Naive B cell (primary cell): Measurements from ENCODE around the gene TMEM225B. TPM values are rescaled to one million over a fixed set of nuclear protein-coding genes. Genes with fewer than 3 reads are reported as not detected.
"Not testable (repeated sequence)": the region's sequence is repeated elsewhere in the genome, so short reads cannot be mapped to it uniquely, and the experiment has no call there.

ENCODE experiments used
- ATAC-seq, 2 donors: fragments of 150-1000 bp; cut with Tn5 transposase; 2 replicates each; pipeline ENCODE4 v1.10.0; 2021; ENCODE audit warnings: low read depth in 2 of 2, mild to moderate bottlenecking in 2 of 2, moderate library complexity in 2 of 2
- DNase-seq: peaks from one replicate; pipeline ENCODE4 v3.0.0; 2022
- H3K27ac Mint-ChIP-seq, 6 donors: one replicate each; pipeline ENCODE4 v1.8.0; 2020 to 2022; ENCODE audit warnings: mild to moderate bottlenecking in 6 of 6, mixed read lengths in 6 of 6, moderate library complexity in 5 of 6, inconsistent platforms in 2 of 6
- H3K27me3 Mint-ChIP-seq, 3 donors: one replicate each; pipeline ENCODE4 v1.8.0; 2021 to 2022; ENCODE audit warnings: mixed read lengths in 3 of 3, mild to moderate bottlenecking in 1 of 3
- H3K36me3 Mint-ChIP-seq, 2 donors: one replicate each; pipeline ENCODE4 v1.8.0; 2020 to 2022; ENCODE audit warnings: mixed read lengths in 2 of 2, inconsistent platforms in 1 of 2, mild to moderate bottlenecking in 1 of 2
- H3K4me1 Mint-ChIP-seq, 3 donors: one replicate each; pipeline ENCODE4 v1.8.0; 2020 to 2022; ENCODE audit warnings: mixed read lengths in 3 of 3, inconsistent platforms in 1 of 3, mild to moderate bottlenecking in 1 of 3, moderate library complexity in 1 of 3
- H3K4me3 Mint-ChIP-seq, 8 donors: one replicate each; pipeline ENCODE4 v1.8.0; 2020 to 2022; ENCODE audit warnings: mild to moderate bottlenecking in 8 of 8, mixed read lengths in 8 of 8, moderate library complexity in 8 of 8, inconsistent platforms in 2 of 8
- H3K9me3 Mint-ChIP-seq, 7 donors: one replicate each; pipeline ENCODE4 v1.8.0; 2020 to 2022; ENCODE audit warnings: mixed read lengths in 7 of 7, mild to moderate bottlenecking in 5 of 7, inconsistent platforms in 2 of 7, moderate library complexity in 1 of 7
- polyA plus RNA-seq, 6 donors: library from polyadenylated mRNA; unstranded; fragments of 300-500 nt; fragmentation: Illumina TruSeq; gene quantifications; one replicate each; pipeline ENCODE4 v1.2.3, GENCODE V29; 2021; ENCODE audit warnings: low read depth in 6 of 6

The TMEM225B gene, protein sequence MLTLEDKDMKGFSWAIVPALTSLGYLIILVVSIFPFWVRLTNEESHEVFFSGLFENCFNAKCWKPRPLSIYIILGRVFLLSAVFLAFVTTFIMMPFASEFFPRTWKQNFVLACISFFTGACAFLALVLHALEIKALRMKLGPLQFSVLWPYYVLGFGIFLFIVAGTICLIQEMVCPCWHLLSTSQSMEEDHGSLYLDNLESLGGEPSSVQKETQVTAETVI
- polyA plus RNA-seq = 1 to 10 TPM in 5 of 6 donors, not detected in 1; 1.1 to 2.7 (median 1.3) TPM

DNA sequence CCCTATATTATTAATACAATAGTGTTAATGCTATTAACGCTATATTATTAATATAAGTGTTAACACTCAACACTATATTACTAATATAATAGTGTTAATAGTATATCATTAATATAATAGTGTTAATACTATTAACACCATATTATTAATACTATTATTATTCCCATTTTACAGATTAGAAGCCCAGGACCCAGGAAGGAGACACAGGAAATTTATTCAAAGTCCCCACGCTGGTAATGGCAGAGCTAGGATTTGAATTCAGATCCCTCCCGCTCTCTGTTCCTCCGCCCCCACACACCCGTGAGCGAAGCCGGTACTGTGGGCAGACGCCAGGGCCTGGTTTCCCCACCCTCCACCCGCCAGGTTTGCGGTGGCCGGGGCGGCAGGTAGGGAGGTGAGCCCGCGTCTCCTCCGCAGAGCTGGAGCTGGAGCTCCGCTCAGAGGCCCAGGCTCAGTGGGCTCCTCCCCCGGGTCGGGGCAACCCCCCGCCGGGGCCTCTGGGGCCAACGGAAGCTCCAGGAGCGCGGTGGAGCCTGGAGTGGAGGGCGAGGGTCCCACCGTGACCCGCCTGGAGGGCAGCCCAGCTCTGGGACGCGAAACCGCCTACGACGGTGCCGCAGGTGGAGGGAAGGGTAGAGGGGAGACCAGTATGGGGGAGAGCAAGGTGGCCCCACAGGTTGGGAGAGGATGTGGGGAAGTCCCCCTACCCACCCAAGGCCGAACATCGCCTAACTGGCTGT is at the start of gene TMEM225B:
TMEM225B (plus strand) TSS at position 506 of the 740 bp plus-strand sequence. CDS start 6,122 bp downstream, outside the sequence.
- no peak for ATAC-seq
- DNase-seq = no peak
- no peaks in the 10 kb centered on the region for H3K36me3 Mint-ChIP-seq
- no peaks in the 10 kb centered on the region for H3K4me1 Mint-ChIP-seq
- no peaks in the 10 kb centered on the region for H3K9me3 Mint-ChIP-seq
- no peak within 1 kb of the TSS for H3K4me3 Mint-ChIP-seq
- H3K27me3 Mint-ChIP-seq = no peaks in the 10 kb centered on the region
- no peak within 1 kb of the TSS for H3K27ac Mint-ChIP-seq

DNA sequence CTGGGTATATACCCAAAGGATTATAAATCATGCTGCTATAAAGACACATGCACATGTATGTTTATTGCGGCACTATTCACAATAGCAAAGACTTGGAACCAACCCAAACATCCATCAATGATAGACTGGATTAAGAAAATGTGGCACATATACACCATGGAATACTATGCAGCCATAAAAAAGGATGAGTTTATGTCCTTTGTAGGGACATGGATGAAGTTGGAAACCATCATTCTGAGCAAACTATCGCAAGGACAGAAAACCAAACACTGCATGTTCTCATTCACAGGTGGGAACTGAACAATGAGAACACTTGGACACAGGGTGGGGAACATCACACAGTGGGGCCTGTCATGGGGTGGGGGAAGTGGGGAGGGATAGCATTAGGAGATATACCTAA is 48.5 kb upstream of the TMEM225B start:
- H3K4me3 Mint-ChIP-seq = peak overlapping the region in 1 of 8 donors; percentile 79
- not testable (repeated sequence) for DNase-seq

DNA sequence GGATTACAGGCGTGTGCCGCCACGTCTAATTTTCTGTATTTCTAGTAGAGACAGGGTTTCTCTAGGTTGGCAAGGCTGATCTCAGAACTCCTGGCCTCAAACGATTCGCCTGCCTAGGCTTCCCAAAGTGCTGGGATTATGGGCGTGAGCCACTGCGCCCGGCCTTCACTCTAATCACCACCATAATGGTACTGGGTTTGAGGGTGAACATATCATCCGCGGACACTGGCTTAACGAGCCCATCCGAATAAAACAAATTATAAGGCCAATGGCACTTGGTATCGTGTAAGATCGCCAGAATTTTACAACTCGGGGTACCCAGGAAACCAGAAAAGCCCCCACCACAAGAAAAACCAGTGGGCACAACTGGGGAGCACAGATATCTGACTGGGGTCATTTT is 46.7 kb upstream of the TMEM225B start:
- DNase-seq = no peak
- H3K27me3 Mint-ChIP-seq = no peaks in the 10 kb centered on the region
- ATAC-seq = peak in 1 of 2 donors; percentile 4
- peak overlapping the region; percentile 90 to 99 (median 95) for H3K4me3 Mint-ChIP-seq
- peaks cover 8 to 18% of the 10 kb centered on the region in 2 donors for H3K36me3 Mint-ChIP-seq
- H3K4me1 Mint-ChIP-seq = peaks cover 17 to 44% (median 33%) of the 10 kb centered on the region in 3 donors
- peaks cover 0 to 3% (median 0%) of the 10 kb centered on the region in 7 donors for H3K9me3 Mint-ChIP-seq
- H3K27ac Mint-ChIP-seq = peak overlapping the region; percentile 95 to 99 (median 97)

More for the DNA sequence above, 48.5 kb upstream of the TMEM225B start:
- Mint-ChIP-seq H3K36me3 (peaks cover 8 to 13% of the 10 kb centered on the region in 2 donors), H3K4me1 (peaks cover 14 to 35% (median 22%) of the 10 kb centered on the region in 3 donors), H3K27ac (peak overlapping the region in 1 of 6 donors; percentile 38)
- not testable (repeated sequence) for ATAC-seq, H3K9me3 Mint-ChIP-seq, H3K27me3 Mint-ChIP-seq

DNA sequence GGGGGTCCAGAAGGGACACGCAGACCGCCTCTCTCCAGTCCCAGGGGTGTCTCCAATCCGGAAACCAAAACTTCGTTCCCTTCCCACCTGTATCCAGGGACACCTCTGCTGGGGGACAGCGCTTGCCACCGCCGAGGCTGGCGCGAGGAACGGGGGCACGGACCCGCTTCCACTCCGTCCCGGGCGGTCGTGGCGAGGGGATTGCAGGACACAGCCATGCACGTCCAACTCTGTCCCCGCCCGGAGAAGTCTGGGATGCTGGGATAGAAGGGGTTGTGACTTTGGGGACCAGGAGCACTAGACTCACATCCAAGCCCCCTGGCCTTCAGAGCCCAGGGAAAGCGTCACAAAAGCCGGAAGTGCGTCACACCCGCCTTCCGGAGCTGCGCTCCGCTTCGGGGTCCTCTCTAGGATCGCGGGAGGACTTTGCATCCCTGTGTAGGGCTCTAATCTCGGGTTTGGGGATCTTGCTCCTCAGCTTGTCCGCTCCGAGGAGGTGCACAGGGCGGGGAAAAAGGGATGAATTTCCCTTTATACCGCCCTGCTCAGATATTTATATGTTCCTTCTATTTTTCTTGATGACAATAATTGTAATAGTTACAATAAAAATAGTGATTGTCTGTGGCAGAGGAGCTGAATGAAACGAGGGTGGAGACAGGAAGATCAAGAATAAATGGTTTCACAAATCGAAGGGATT is 46.2 kb upstream of the TMEM225B start, which contains the start of gene FAM200A:
FAM200A (minus strand) TSS at position 348 of the 697 bp plus-strand sequence. CDS start 3,707 bp downstream, outside the sequence.
- H3K9me3 Mint-ChIP-seq = peaks cover 0 to 3% (median 0%) of the 10 kb centered on the region in 7 donors
- peak within 1 kb of the TSS; percentile 95 to 99 (median 97) for H3K27ac Mint-ChIP-seq
- peaks cover 8 to 13% of the 10 kb centered on the region in 2 donors for H3K36me3 Mint-ChIP-seq
- ATAC-seq (peak; percentile 100), DNase-seq (peak; percentile 80)
- no peaks in the 10 kb centered on the region for H3K27me3 Mint-ChIP-seq
- peak within 1 kb of the TSS; percentile 90 to 99 (median 95) for H3K4me3 Mint-ChIP-seq
- peaks cover 17 to 49% (median 33%) of the 10 kb centered on the region in 3 donors for H3K4me1 Mint-ChIP-seq

DNA sequence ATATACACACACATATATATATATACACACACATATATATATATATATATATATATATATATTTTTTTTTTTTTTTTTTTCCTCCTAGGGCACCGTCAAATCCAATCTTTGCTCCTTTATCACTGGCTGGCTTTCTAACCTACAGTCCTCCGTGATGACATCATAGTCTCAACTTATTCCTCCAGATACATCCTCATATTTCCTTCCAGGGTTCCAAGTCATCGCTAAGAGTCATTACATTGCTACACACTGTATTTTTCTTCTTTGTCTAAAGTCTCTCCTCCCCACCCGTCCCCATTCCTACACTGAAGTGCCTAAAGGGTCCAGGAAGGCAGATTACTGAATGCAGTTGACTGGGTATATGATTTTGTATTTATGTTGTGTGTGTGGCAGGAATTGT is 45.0 kb upstream of the TMEM225B start:
- peak overlapping the region in 5 of 8 donors; percentile 12 to 98 (median 56) for H3K4me3 Mint-ChIP-seq
- H3K36me3 Mint-ChIP-seq = peaks cover 9 to 12% of the 10 kb centered on the region in 2 donors
- H3K27ac Mint-ChIP-seq = peak overlapping the region in 2 of 6 donors; percentile 17 to 71
- H3K27me3 Mint-ChIP-seq = no peaks in the 10 kb centered on the region
- DNase-seq (no peak), ATAC-seq (no peak)
- peaks cover 0 to 3% (median 0%) of the 10 kb centered on the region in 7 donors for H3K9me3 Mint-ChIP-seq
- H3K4me1 Mint-ChIP-seq = peaks cover 24 to 60% (median 42%) of the 10 kb centered on the region in 3 donors

DNA sequence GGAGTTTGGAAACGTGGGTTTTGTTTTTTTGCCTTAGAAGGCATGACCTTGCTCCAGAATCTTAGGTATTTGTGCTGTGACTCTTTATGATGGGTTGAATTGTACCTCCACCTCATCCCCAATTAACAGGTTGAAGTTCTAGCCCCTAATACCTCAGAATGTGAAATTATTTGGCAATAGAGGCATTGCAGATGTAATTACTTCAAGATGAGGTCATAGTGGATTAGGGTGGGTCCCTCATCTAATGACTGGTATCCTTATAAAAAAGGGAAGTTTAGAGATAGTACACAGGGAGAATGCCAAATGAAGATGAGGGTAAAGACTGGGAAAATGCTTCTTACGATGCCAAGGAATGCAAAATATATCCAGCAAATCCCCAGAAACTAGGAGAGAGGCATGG is 43.1 kb upstream of the TMEM225B start:
- no peak for DNase-seq
- H3K4me1 Mint-ChIP-seq = peaks cover 27 to 67% (median 47%) of the 10 kb centered on the region in 3 donors
- peak overlapping the region in 3 of 6 donors; percentile 20 to 58 (median 54) for H3K27ac Mint-ChIP-seq
- H3K27me3 Mint-ChIP-seq = no peaks in the 10 kb centered on the region
- no peaks in the 10 kb centered on the region for H3K9me3 Mint-ChIP-seq
- peak overlapping the region in 1 of 8 donors; percentile 98 for H3K4me3 Mint-ChIP-seq
- H3K36me3 Mint-ChIP-seq = peaks cover 7 to 11% of the 10 kb centered on the region in 2 donors
- ATAC-seq = no peak

DNA sequence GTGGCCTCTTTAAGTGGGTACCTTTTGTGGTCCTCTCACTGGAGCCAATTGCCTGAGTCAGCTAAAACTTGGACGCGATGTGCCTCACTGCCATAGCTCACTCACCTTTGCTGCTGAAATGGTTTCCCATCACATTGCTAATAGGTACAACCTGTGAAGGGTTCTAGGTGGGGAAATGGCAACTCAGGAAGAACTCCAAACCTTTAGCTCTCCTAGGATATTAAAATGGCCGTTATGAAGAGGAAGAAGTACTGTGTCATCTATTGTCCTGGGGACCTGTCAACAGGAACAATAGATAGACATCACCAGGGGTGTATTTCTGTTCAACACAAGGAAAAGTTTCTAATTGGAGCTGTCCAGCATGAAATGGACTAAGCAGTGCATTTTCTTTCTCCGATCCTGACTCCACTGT is 40.9 kb upstream of the TMEM225B start:
- Mint-ChIP-seq H3K4me3 (peak overlapping the region; percentile 84 to 100 (median 97)), H3K9me3 (no peaks in the 10 kb centered on the region), H3K36me3 (peaks cover 11 to 12% of the 10 kb centered on the region in 2 donors), H3K27ac (peak overlapping the region; percentile 91 to 99 (median 99)), H3K27me3 (no peaks in the 10 kb centered on the region), H3K4me1 (peaks cover 35 to 60% (median 45%) of the 10 kb centered on the region in 3 donors)
- ATAC-seq (no peak), DNase-seq (no peak)

DNA sequence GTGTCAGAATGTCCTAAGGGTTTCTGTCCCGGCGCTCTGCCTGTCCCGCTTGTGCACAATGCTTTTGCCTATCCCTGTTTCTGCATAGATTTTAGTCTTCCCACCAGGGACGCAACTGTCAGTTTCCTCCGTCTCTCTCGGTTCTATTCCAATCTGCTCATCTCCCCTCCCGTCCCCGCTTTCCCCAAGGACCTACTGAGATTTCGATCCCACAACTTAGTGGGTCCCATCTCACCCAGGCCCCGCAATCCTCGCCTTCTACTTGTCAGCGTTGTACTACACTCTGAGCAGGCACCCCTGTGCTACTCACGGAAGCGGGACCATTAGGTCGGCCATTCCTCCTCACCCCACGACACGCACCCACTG is 40.1 kb upstream of the TMEM225B start:
- H3K27me3 Mint-ChIP-seq = no peaks in the 10 kb centered on the region
- H3K27ac Mint-ChIP-seq = peak overlapping the region; percentile 97 to 99 (median 99)
- peaks cover 37 to 56% (median 45%) of the 10 kb centered on the region in 3 donors for H3K4me1 Mint-ChIP-seq
- H3K9me3 Mint-ChIP-seq = no peaks in the 10 kb centered on the region
- ATAC-seq (peak; percentile 66 to 70), DNase-seq (no peak)
- peak overlapping the region; percentile 94 to 100 (median 98) for H3K4me3 Mint-ChIP-seq
- peaks cover 16 to 19% of the 10 kb centered on the region in 2 donors for H3K36me3 Mint-ChIP-seq

DNA sequence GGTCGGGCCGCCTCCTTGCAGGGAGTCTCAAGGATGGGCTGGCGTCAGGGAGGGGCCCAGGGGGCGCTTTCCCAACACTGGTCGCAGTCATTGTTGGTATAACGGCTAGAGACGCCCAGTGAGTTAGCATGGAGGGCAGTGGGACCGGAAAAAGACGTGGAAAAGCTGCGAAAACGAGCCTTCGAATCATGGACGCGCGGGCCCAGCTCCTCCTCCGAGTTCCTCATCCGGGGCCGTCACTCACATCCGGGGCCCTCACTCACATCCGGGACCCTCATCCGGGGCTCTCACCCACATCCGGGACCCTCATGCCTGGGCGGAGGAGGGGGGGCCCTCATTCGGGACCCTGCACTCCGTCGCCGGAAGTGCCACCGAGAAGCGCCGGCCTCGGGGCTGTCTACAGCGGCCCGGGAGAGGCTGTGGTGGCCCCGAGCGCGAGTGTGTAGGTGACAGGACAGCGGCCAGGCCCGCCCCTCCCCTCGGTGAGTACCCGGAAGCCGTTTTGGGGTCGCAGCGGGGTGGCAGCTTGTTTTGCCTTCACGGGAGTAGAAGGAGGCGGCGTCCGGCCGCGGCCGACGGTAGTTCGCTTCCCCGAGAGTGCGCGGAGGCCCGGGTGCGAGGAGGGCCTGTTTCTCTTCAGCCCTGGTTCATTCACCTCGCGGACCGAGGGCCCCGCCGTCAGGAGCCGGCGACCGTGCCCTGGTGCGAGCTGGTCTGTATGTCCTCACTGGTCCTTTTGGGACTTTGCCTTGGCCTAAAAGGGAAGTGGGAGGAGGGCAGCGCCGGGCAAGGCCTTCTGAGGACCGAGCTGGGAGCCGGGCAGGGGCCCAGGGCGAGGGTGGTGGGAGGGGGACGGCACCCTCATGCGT is 39.5 kb upstream of the TMEM225B start, which contains the start of gene ZNF655:
ZNF655 (plus strand) TSS at position 337 of the 869 bp plus-strand sequence. CDS start 1,918 bp downstream, outside the sequence.
- DNase-seq (peak; percentile 95), ATAC-seq (peak; percentile 87 to 89)
- no peaks in the 10 kb centered on the region for H3K27me3 Mint-ChIP-seq
- peak within 1 kb of the TSS; percentile 97 to 99 (median 99) for H3K27ac Mint-ChIP-seq
- peaks cover 18 to 23% of the 10 kb centered on the region in 2 donors for H3K36me3 Mint-ChIP-seq
- H3K4me3 Mint-ChIP-seq = peak within 1 kb of the TSS; percentile 94 to 100 (median 98)
- H3K4me1 Mint-ChIP-seq = peaks cover 35 to 51% (median 48%) of the 10 kb centered on the region in 3 donors
- no peaks in the 10 kb centered on the region for H3K9me3 Mint-ChIP-seq

DNA sequence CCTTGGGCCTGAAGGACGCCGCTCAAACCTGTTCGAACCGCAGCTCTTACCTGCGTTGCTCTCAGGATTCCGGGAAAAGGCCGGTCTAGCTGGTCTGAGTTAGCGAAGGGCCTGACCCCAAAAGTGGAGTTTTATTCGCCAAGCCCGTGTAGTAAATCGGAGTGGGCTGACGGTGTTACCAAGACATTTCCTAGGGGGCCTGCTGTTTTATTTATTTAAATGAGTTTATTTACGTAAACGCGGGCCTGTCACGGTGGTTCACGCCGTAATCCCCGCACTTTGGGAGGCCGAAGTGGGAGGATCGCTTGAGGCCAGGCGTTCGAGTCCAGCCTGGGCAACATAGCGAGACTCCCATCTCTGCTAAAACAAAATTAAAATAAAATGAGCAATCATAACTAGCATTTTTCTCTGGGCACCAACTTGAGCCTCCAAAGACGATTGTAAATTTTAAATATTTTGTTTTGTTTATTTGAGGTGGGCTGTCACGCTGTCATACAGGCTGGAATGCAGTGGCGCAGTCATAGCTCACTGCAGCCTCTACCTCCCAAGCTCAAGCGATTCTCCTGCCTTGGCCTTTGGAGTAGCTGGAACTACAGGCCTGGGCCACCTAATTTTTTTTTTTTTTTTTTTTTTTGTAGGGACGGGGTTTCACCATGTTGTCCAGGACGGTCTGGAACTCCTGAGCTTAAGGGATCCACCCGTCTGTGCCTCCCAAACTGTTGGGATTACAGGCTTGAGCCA is 38.7 kb upstream of the TMEM225B start:
- no peaks in the 10 kb centered on the region for H3K9me3 Mint-ChIP-seq
- H3K27ac Mint-ChIP-seq = peak overlapping the region; percentile 97 to 99 (median 99)
- H3K36me3 Mint-ChIP-seq = peaks cover 26 to 31% of the 10 kb centered on the region in 2 donors
- ATAC-seq = peak in 1 of 2 donors; percentile 1
- H3K27me3 Mint-ChIP-seq = no peaks in the 10 kb centered on the region
- H3K4me1 Mint-ChIP-seq = peaks cover 42 to 56% (median 51%) of the 10 kb centered on the region in 3 donors
- DNase-seq = no peak
- H3K4me3 Mint-ChIP-seq = peak overlapping the region; percentile 94 to 100 (median 98)

DNA sequence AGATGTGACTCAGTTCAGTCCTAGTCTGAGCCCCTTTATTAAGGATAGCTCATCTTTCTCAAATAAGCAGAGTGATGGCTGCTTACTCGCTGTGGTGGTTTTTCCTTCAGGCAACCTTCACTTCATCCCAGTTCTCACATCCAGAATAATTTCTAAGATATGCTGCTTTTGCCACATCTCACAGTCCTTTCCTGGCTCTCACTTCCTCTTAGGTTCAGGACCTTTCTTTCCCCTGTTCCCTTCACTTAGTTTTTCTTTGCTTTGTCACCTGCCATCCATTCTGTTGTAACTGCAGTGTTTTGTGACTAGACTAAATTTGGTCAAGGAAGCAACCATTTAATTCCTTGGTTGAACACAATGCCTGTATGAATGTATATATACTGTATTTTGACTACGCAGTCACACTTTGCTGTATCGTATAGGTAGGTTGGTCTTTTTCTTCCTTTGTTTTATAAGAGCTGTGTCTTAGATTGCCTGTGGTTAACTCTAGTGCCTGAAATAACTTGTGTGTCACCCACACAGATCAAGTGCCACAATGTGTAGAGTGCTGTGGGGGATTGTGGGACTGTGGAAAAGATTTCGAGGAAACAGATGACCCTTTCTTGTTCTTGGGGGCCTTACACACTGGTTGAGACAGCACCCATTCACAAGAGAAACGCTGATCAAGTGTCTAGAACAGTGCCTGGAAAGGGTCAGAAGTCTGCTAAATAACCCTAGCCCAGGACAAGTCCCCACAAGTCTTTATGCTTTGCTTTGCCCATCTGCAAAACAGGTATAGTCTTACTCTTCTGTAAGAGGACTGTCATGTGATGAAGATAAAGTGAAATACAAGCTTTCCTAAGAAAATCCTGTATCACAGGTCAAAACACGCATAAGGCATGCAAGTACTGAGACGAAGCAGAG is 37.0 kb upstream of the TMEM225B start:
- Mint-ChIP-seq H3K27me3 (no peaks in the 10 kb centered on the region), H3K9me3 (no peaks in the 10 kb centered on the region), H3K4me1 (peaks cover 40 to 46% (median 44%) of the 10 kb centered on the region in 3 donors), H3K27ac (peak overlapping the region in 5 of 6 donors; percentile 16 to 99 (median 39)), H3K4me3 (peak overlapping the region in 7 of 8 donors; percentile 24 to 100 (median 94)), H3K36me3 (peaks cover 22 to 35% of the 10 kb centered on the region in 2 donors)
- DNase-seq (no peak), ATAC-seq (no peak)
